H1 (cell line): ENCODE results near the gene PIP5K1C. TPM values are rescaled to one million over a fixed set of nuclear protein-coding genes. Genes with fewer than 3 reads are reported as not detected.

Experiments used
- BRCA1 ChIP-seq: IDR thresholded peaks from 2 replicates; pipeline ENCODE4 v1.6.1; 2012; ENCODE audit warnings: low read depth, low read length, improper control_type of control experiment
- CHD7 ChIP-seq: fragments of 300-600 bp; sonication (generic); IDR thresholded peaks from 2 replicates; pipeline ENCODE4 v1.7.1; 2012; ENCODE audit warnings: low read length, moderate library complexity, mild to moderate bottlenecking, inconsistent platforms; ENCODE audit not compliant: insufficient replicate concordance
- CREB1 ChIP-seq: IDR thresholded peaks from 2 replicates; pipeline ENCODE4 v1.6.1; 2012; ENCODE audit warnings: inconsistent platforms
- GABPA ChIP-seq: IDR thresholded peaks from 2 replicates; pipeline ENCODE4 v1.6.1; 2011; ENCODE audit warnings: mild to moderate bottlenecking, low read length, moderate library complexity, borderline replicate concordance; ENCODE audit not compliant: insufficient read depth
- JUND ChIP-seq: IDR thresholded peaks from 2 replicates; pipeline ENCODE4 v1.6.1; 2011; ENCODE audit warnings: mild to moderate bottlenecking, improper control_type of control experiment, low read length
- NRF1 ChIP-seq: IDR thresholded peaks from 2 replicates; pipeline ENCODE4 v1.6.1; 2011; ENCODE audit warnings: mild to moderate bottlenecking, low read depth, low read length, improper control_type of control experiment
- RAD21 ChIP-seq, 2 experiments: IDR thresholded peaks in 1 of 2; conservative IDR thresholded peaks in 1 of 2; 2 replicates each; pipeline ENCODE4 v1.6.1; 2011; ENCODE audit warnings: low read depth in 2 of 2, low read length in 2 of 2, improper control_type of control experiment in 1 of 2, inconsistent platforms in 1 of 2, mild to moderate bottlenecking in 1 of 2, moderate library complexity in 1 of 2
- SP4 ChIP-seq: IDR thresholded peaks from 2 replicates; pipeline ENCODE4 v1.6.1; 2012; ENCODE audit warnings: low read length, inconsistent platforms
- TAF7 ChIP-seq: optimal IDR thresholded peaks from 2 replicates; pipeline ENCODE3; 2011; ENCODE audit warnings: low read depth, mild to moderate bottlenecking, inconsistent platforms, low read length, moderate library complexity, borderline replicate concordance
- polyA plus RNA-seq, 7 experiments: library from polyadenylated mRNA; depleted of rRNA in 3 of 7; stranded (reverse) in 5 of 7; unstranded in 2 of 7; fragments of >200 nt in 5 of 7; fragments of 200-250 nt in 2 of 7; gene quantifications; 1 replicate in 5 of 7; 2 replicates in 1 of 7; 4 replicates in 1 of 7; pipeline versions ENCODE4 v1.2.1 to v1.2.3, GENCODE V29; 2011 to 2013; ENCODE audit warnings: missing spikeins in 2 of 7, mixed read lengths in 2 of 7
- total RNA-seq: library from RNA; stranded (reverse); fragmentation: NEBNext Ultra II Directional; extraction: Animal tissue kit (Norgen Biotek cat#: 25700); gene quantifications from 2 replicates; pipeline ENCODE4 v1.2.1, GENCODE V29; 2021

The PIP5K1C gene
- total and polyA plus RNA-seq, 2 of the 8 experiments (the other 6 are each of a cell fraction or from before 2014, with no cell fraction given) = 10.6 to 32.9 TPM

GRCh38 chr19:3626473-3627350 lies 73.6 kb downstream of the PIP5K1C start, which contains the start of gene CACTIN (continued):
- TF ChIP-seq CHD7 (no peak), JUND (peak; percentile 28; the same call in 1 of the 2 replicates), GABPA (no peak), BRCA1 (no peak), SP4 (peak; percentile 100), RAD21 (IDR thresholded peaks at IDR 0.05 in 1 of 2, conservative IDR thresholded peaks at IDR 0.05 in 1 of 2; ENCODE audit: low read depth in 2 of 2, low read length in 2 of 2) (no peak), TAF7 (peak; percentile 84), CREB1 (peak; percentile 48), NRF1 (no peak)
